Measurements from ENCODE around the gene CELA1. TPM values are rescaled to one million over a fixed set of nuclear protein-coding genes. Genes with fewer than 3 reads are reported as not detected.

The CELA1 gene
- total and polyA plus RNA-seq, 2 of the 13 experiments (the other 11 are each of a cell fraction or from before 2014, with no cell fraction given), result not detected

DNA sequence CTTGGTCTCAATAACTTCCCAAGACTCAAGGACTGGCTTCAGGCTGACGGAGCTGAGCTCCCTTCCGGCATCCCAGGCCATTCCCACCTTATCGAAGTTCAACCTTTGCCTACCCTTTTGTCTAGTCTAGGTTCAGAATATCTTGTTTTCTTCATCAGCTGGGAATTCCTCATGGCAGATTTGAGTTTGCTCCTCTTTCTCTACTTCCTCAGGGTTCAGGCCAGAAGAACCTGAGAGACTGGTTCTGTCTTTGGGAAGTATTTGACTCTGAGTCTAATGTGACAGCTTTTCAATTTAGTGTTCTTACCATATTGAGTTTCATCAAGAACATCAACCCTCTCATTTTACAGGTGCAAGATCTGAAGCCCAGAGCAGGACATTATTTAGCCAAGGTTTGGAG lies 24.6 kb downstream of the CELA1 start:
- FAIRE-seq, result no peak
- Histone ChIP-seq H3K9ac (ENCODE audit: insufficient read depth, low read depth, low read length) (no peak overlapping the region), H3K4me2 (ENCODE audit: low read depth, low read length) (no peak overlapping the region), H3K4me3 (replicated peaks in 1 of 3; ENCODE audit: insufficient read depth in 1 of 3, low read depth in 2 of 3, low read length in 3 of 3) (no peak overlapping the region), H4K20me1 (ENCODE audit: insufficient read depth, low read length) (no peaks in the 10 kb centered on the region), H3K4me1 (ENCODE audit: insufficient read depth, low read length) (peaks cover 4% of the 10 kb centered on the region; the same call in 1 of the 2 replicates), H3K27me3 (ENCODE audit: control insufficient read depth in 1 of 2, insufficient read depth in 2 of 2, low read length in 2 of 2) (0 out of 5 replicates have a peak, but pooled peaks cover 0 to 5% of the 10 kb centered on the region in 2 experiments), H3K9me3 (ENCODE audit: low read length) (no peaks in the 10 kb centered on the region), H2AFZ (ENCODE audit: low read length) (no peak overlapping the region), H3K36me3 (replicated peaks in 1 of 2; ENCODE audit: control insufficient read depth in 1 of 2, insufficient read depth in 2 of 2, low read length in 2 of 2) (no peaks in the 10 kb centered on the region), H3K27ac (ENCODE audit: extremely low read length, insufficient read depth, low read length) (no peak overlapping the region), H3K79me2 (ENCODE audit: insufficient read depth, low read length) (no peaks in the 10 kb centered on the region)
- intact Hi-C loops (cut with micrococcal nuclease; ENCODE audit: unreplicated experiment), result no loop called here
- TF ChIP-seq, protein P1, sequence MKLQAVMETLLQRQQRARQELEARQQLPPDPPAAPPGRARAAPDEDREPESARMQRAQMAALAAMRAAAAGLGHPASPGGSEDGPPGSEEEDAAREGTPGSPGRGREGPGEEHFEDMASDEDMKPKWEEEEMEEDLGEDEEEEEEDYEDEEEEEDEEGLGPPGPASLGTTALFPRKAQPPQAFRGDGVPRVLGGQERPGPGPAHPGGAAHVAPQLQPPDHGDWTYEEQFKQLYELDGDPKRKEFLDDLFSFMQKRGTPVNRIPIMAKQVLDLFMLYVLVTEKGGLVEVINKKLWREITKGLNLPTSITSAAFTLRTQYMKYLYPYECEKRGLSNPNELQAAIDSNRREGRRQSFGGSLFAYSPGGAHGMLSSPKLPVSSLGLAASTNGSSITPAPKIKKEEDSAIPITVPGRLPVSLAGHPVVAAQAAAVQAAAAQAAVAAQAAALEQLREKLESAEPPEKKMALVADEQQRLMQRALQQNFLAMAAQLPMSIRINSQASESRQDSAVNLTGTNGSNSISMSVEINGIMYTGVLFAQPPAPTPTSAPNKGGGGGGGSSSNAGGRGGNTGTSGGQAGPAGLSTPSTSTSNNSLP (IDR thresholded peaks at IDR 0.05; ENCODE audit: low read depth, low read length), result no peak
- TF ChIP-seq POLR2G (IDR thresholded peaks at IDR 0.05; ENCODE audit: low read depth, low read length) (no peak), CTCF (CRISPR knock-in tag; IDR thresholded peaks at IDR 0.05) (no peak), ZNF143 (CRISPR knock-in tag; IDR thresholded peaks at IDR 0.05) (no peak), KDM6A (CRISPR knock-in tag; IDR thresholded peaks at IDR 0.05; ENCODE audit: low read depth) (no peak), FLYWCH1 (CRISPR knock-in tag; IDR thresholded peaks at IDR 0.05) (no peak), HNF1B (CRISPR knock-in tag; IDR thresholded peaks at IDR 0.05) (no peak), AKAP8 (CRISPR knock-in tag; IDR thresholded peaks at IDR 0.05) (no peak), RFXANK (CRISPR knock-in tag; IDR thresholded peaks at IDR 0.05) (no peak), ZNF646 (CRISPR knock-in tag; IDR thresholded peaks at IDR 0.05) (no peak), ZZZ3 (CRISPR knock-in tag; IDR thresholded peaks at IDR 0.05; ENCODE audit: borderline replicate concordance) (no peak), BRCA1 (CRISPR knock-in tag; IDR thresholded peaks at IDR 0.05) (no peak)
- 43% methylated on average over 2 of the region's 3 CpGs for WGBS (ENCODE audit: low lambda C conversion rate)
- no TSS peak for BruUV-seq (replicated peaks)
- no peak for DNase-seq (ENCODE audit: low spot score)
- ATAC-seq, result no peak
- CTCF ChIA-PET (ENCODE audit: low intra/inter-chr PET ratio, low total read pairs), result no interaction called here
- in situ Hi-C loops (cut with HindIII; ENCODE audit: extremely low pct_ligation_motif_present, low pct_unique_long_range_greater_than_20kb), result no loop called here
- POLR2A ChIA-PET, result no interaction called here

All from HepG2 (cell line).